Vagina (tissue), 2 donors: ENCODE results near the gene SLC4A1AP. TPM values are rescaled to one million over a fixed set of nuclear protein-coding genes. Genes with fewer than 3 reads are reported as not detected.
"Not testable (repeated sequence)": the region's sequence is repeated elsewhere in the genome, so short reads cannot be mapped to it uniquely, and the experiment has no call there.

ENCODE experiments used
- DNase-seq, 2 donors: peaks; one replicate each; pipeline ENCODE4 v3.0.0-alpha.2; 2017; ENCODE audit errors: extremely low spot score in 2 of 2
- H3K27ac ChIP-seq: fragments of 200-600 bp; sonication (generic); one replicate; pipeline ENCODE4 v1.5.1; 2019
- H3K27me3 ChIP-seq: fragments of 200-600 bp; sonication (generic); one replicate; pipeline ENCODE4 v1.5.1; 2019
- H3K36me3 ChIP-seq, 2 donors: fragments of 200-600 bp; sonication (generic); one replicate each; pipeline ENCODE4 v1.5.1; 2017 to 2019
- H3K4me1 ChIP-seq: fragments of 200-600 bp; sonication (generic); one replicate; pipeline ENCODE4 v1.5.1; 2019
- H3K4me3 ChIP-seq, 2 donors: fragments of 200-600 bp; sonication (generic); 1 replicate in 1 of 2; 2 replicates in 1 of 2; pipeline ENCODE4 v1.5.1; 2016 to 2019
- H3K9me3 ChIP-seq: fragments of 200-600 bp; sonication (generic); one replicate; pipeline ENCODE4 v1.5.1; 2019
- CTCF ChIP-seq, 3 experiments: fragments of 450-650 bp in 2 of 3; fragments of 200-600 bp in 1 of 3; sonication (generic) in 1 of 3; IDR thresholded peaks; one replicate each; pipeline ENCODE4 v1.5.1; 2017 to 2019; ENCODE audit warnings: antibody characterized with exemption in 3 of 3, mild to moderate bottlenecking in 2 of 3, moderate library complexity in 2 of 3
- POLR2A ChIP-seq, 2 donors: fragments of 450-650 bp; IDR thresholded peaks; one replicate each; pipeline ENCODE4 v1.6.1; 2017; ENCODE audit warnings: antibody characterized with exemption in 2 of 2, mild to moderate bottlenecking in 2 of 2, moderate library complexity in 2 of 2
- POLR2AphosphoS5 ChIP-seq, 2 donors: sonication (generic); formaldehyde crosslinking; IDR thresholded peaks; one replicate each; pipeline ENCODE4 v1.9.0; 2017; ENCODE audit warnings: antibody characterized with exemption in 2 of 2, mild to moderate bottlenecking in 2 of 2, low read depth in 1 of 2; ENCODE audit not compliant: insufficient read depth in 1 of 2
- intact Hi-C: fragments of 100-400 bp; cut with DNase I; formaldehyde crosslinking; loops from one replicate; pipeline ENCODE4 v1.15.1; 2023
- total RNA-seq: library from RNA; depleted of rRNA; stranded (reverse); fragments of >200 nt; gene quantifications from one replicate; pipeline ENCODE4 v1.2.3, GENCODE V29; 2016

Gene SLC4A1AP
- total RNA-seq, 1 donor from 2014 or later: 21.9 TPM

- H3K4me3 ChIP-seq: no peak overlapping the region
- no peak for DNase-seq
- no peak for TF ChIP-seq POLR2AphosphoS5 (IDR thresholded peaks at IDR 0.05; ENCODE audit: insufficient read depth in 1 of 2, low read depth in 1 of 2)
- no peak for TF ChIP-seq CTCF (IDR thresholded peaks at IDR 0.05)
- TF ChIP-seq POLR2A (IDR thresholded peaks at IDR 0.05): no peak
- peaks cover 7% of the 10 kb centered on the region for H3K4me1 ChIP-seq
- peaks cover 0 to 47% of the 10 kb centered on the region in 2 donors for H3K36me3 ChIP-seq
- H3K27ac ChIP-seq: no peak overlapping the region
- no peaks in the 10 kb centered on the region for H3K27me3 ChIP-seq
- intact Hi-C loops: no loop called here
- H3K9me3 ChIP-seq: no peaks in the 10 kb centered on the region
Measured at GRCh38 chr2:27680571-27680970, 16.9 kb downstream of the SLC4A1AP start.

- H3K27me3 ChIP-seq: no peaks in the 10 kb centered on the region
- peaks cover 0 to 41% of the 10 kb centered on the region in 2 donors for H3K36me3 ChIP-seq
- intact Hi-C loops: no loop called here
- no peak for TF ChIP-seq CTCF (IDR thresholded peaks at IDR 0.05)
- no peak for TF ChIP-seq POLR2A (IDR thresholded peaks at IDR 0.05)
- TF ChIP-seq POLR2AphosphoS5 (IDR thresholded peaks at IDR 0.05; ENCODE audit: insufficient read depth in 1 of 2, low read depth in 1 of 2): no peak
- peaks cover 7% of the 10 kb centered on the region for H3K4me1 ChIP-seq
- H3K9me3 ChIP-seq: no peaks in the 10 kb centered on the region
- H3K27ac ChIP-seq: no peak overlapping the region
- DNase-seq: no peak
- H3K4me3 ChIP-seq: no peak overlapping the region
Measured at GRCh38 chr2:27681841-27682240, 18.2 kb downstream of the SLC4A1AP start.

- Histone ChIP-seq H3K36me3 (peaks cover 0 to 39% of the 10 kb centered on the region in 2 donors), H3K27ac (peak overlapping the region; percentile 4)
- H3K9me3 ChIP-seq, H3K27me3 ChIP-seq, intact Hi-C loops, DNase-seq, H3K4me1 ChIP-seq, H3K4me3 ChIP-seq: not testable (repeated sequence)
Measured at GRCh38 chr2:27682334-27682771, 18.7 kb downstream of the SLC4A1AP start.

GRCh38 chr2:27683390-27684071 is 19.8 kb downstream of the SLC4A1AP start:
- no peaks in the 10 kb centered on the region for H3K9me3 ChIP-seq
- H3K27ac ChIP-seq: no peak overlapping the region
- no peaks in the 10 kb centered on the region for H3K27me3 ChIP-seq
- intact Hi-C loops: no loop called here
- peaks cover 0 to 27% of the 10 kb centered on the region in 2 donors for H3K36me3 ChIP-seq
- DNase-seq: no peak
- TF ChIP-seq POLR2A (IDR thresholded peaks at IDR 0.05): no peak
- TF ChIP-seq CTCF (IDR thresholded peaks at IDR 0.05): peak; percentile 68 to 95 (median 94)
- peak in 1 of 2 donors; percentile 73 for TF ChIP-seq POLR2AphosphoS5 (IDR thresholded peaks at IDR 0.05; ENCODE audit: insufficient read depth in 1 of 2, low read depth in 1 of 2)
- H3K4me1 ChIP-seq: peaks cover 7% of the 10 kb centered on the region
- no peak overlapping the region for H3K4me3 ChIP-seq

GRCh38 chr2:27685006-27685405 is 21.3 kb downstream of the SLC4A1AP start:
- H3K27me3 ChIP-seq, H3K4me1 ChIP-seq, intact Hi-C loops, H3K4me3 ChIP-seq, DNase-seq, H3K27ac ChIP-seq, H3K9me3 ChIP-seq: not testable (repeated sequence)
- H3K36me3 ChIP-seq: peaks cover 0 to 23% of the 10 kb centered on the region in 2 donors

- H3K27me3 ChIP-seq: no peaks in the 10 kb centered on the region
- intact Hi-C loops: no loop called here
- peaks cover 0 to 26% of the 10 kb centered on the region in 2 donors for H3K36me3 ChIP-seq
- no peak overlapping the region for H3K27ac ChIP-seq
- no peak for TF ChIP-seq POLR2A (IDR thresholded peaks at IDR 0.05)
- no peak for TF ChIP-seq POLR2AphosphoS5 (IDR thresholded peaks at IDR 0.05; ENCODE audit: insufficient read depth in 1 of 2, low read depth in 1 of 2)
- TF ChIP-seq CTCF (IDR thresholded peaks at IDR 0.05): no peak
- no peaks in the 10 kb centered on the region for H3K9me3 ChIP-seq
- H3K4me1 ChIP-seq: peaks cover 7% of the 10 kb centered on the region
- DNase-seq: no peak
- H3K4me3 ChIP-seq: no peak overlapping the region
Measured at GRCh38 chr2:27685577-27685976, 21.9 kb downstream of the SLC4A1AP start.
